MM.1S (cell line): ENCODE data around the gene RNF144B.
"Not testable (repeated sequence)": the region's sequence is repeated elsewhere in the genome, so short reads cannot be mapped to it uniquely, and the experiment has no call there.

Source experiments
- DNase-seq: peaks from one replicate; pipeline ENCODE4 v3.0.0-alpha.2; 2015
- H2AFZ ChIP-seq: fragments of 300-600 bp; sonication (generic); 2 replicates; pipeline ENCODE4 v1.6.0; 2016; ENCODE audit warnings: antibody characterized with exemption, low read length
- H3F3A ChIP-seq: fragments of 300-600 bp; sonication (generic); 2 replicates; pipeline ENCODE4 v1.6.1; 2016; ENCODE audit warnings: mild to moderate bottlenecking, antibody characterized with exemption, low read length, moderate library complexity, mixed read lengths; ENCODE audit not compliant: insufficient read depth
- H3K27ac ChIP-seq: fragments of 300-600 bp; sonication (generic); 2 replicates; pipeline ENCODE4 v1.5.1; 2016; ENCODE audit warnings: mild to moderate bottlenecking, low read length
- H3K27me3 ChIP-seq: fragments of 300-600 bp; sonication (generic); replicated peaks from 2 replicates; pipeline ENCODE4 v1.6.0; 2016; ENCODE audit warnings: low read length; ENCODE audit not compliant: insufficient read depth
- H3K36me3 ChIP-seq: fragments of 300-600 bp; sonication (generic); replicated peaks from 2 replicates; pipeline ENCODE4 v1.6.1; 2016; ENCODE audit warnings: mild to moderate bottlenecking, low read length, mixed read lengths; ENCODE audit not compliant: insufficient read depth
- H3K4me1 ChIP-seq: fragments of 300-600 bp; sonication (generic); 2 replicates; pipeline ENCODE4 v1.6.1; 2016; ENCODE audit warnings: low read length, mixed read lengths
- H3K4me2 ChIP-seq: fragments of 300-600 bp; sonication (generic); 2 replicates; pipeline ENCODE4 v1.6.0; 2016; ENCODE audit warnings: low read depth, low read length
- H3K4me3 ChIP-seq: fragments of 300-600 bp; sonication (generic); 2 replicates; pipeline ENCODE4 v1.5.1; 2016; ENCODE audit warnings: low read length, mixed read lengths
- H3K79me2 ChIP-seq: fragments of 300-600 bp; sonication (generic); 2 replicates; pipeline ENCODE4 v1.6.1; 2016; ENCODE audit warnings: mixed run types, low read length, mixed read lengths
- H3K9ac ChIP-seq: fragments of 300-600 bp; sonication (generic); 2 replicates; pipeline ENCODE4 v1.6.1; 2016; ENCODE audit warnings: low read length, mixed read lengths
- H3K9me2 ChIP-seq: fragments of 300-600 bp; sonication (generic); replicated peaks from 2 replicates; pipeline ENCODE4 v1.6.1; 2016; ENCODE audit warnings: mild to moderate bottlenecking, low read length, mixed read lengths; ENCODE audit not compliant: insufficient read depth
- H3K9me3 ChIP-seq: fragments of 300-600 bp; sonication (generic); replicated peaks from 2 replicates; pipeline ENCODE4 v1.6.1; 2016; ENCODE audit warnings: mild to moderate bottlenecking, low read length, mixed read lengths; ENCODE audit not compliant: insufficient read depth
- H4K20me1 ChIP-seq: fragments of 300-600 bp; sonication (generic); 2 replicates; pipeline ENCODE4 v1.6.1; 2016; ENCODE audit warnings: mild to moderate bottlenecking, low read length, moderate library complexity, mixed read lengths; ENCODE audit not compliant: insufficient read depth
- CTCF ChIP-seq: fragments of 300-600 bp; sonication (generic); IDR thresholded peaks from 2 replicates; pipeline ENCODE4 v1.5.1; 2016; ENCODE audit warnings: antibody characterized with exemption, low read length, mixed read lengths
- EZH2 ChIP-seq: fragments of 300-600 bp; sonication (generic); optimal IDR thresholded peaks from 2 replicates; pipeline ENCODE3; 2017; ENCODE audit warnings: low read depth, mild to moderate bottlenecking, antibody characterized with exemption, low read length, mixed read lengths
- EZH2phosphoT487 ChIP-seq: fragments of 300-600 bp; sonication (generic); IDR thresholded peaks from 2 replicates; pipeline ENCODE4 v1.6.1; 2018; ENCODE audit warnings: antibody characterized with exemption, low read length

RNF144B gene

GRCh38 chr6:18405477-18406293 is 18.5 kb downstream of the RNF144B start:
- no peaks in the 10 kb centered on the region for H3K9me3 ChIP-seq
- H3K4me1 ChIP-seq, result peaks cover 4% of the 10 kb centered on the region
- no peak overlapping the region for H3K9ac ChIP-seq
- H3K27ac ChIP-seq, result no peak overlapping the region
- H3K79me2 ChIP-seq, result no peaks in the 10 kb centered on the region
- 0 out of 2 replicates have a peak, but pooled peaks cover under 1% of the 10 kb centered on the region for H3F3A ChIP-seq
- no peaks in the 10 kb centered on the region for H3K9me2 ChIP-seq
- no peak for TF ChIP-seq CTCF
- no peak for TF ChIP-seq EZH2
- TF ChIP-seq EZH2phosphoT487, result no peak
- H3K36me3 ChIP-seq, result no peaks in the 10 kb centered on the region
- H2AFZ ChIP-seq, result no peak overlapping the region
- H3K4me3 ChIP-seq, result no peak overlapping the region
- no peak overlapping the region for H3K4me2 ChIP-seq
- H4K20me1 ChIP-seq, result no peaks in the 10 kb centered on the region
- no peaks in the 10 kb centered on the region for H3K27me3 ChIP-seq
- DNase-seq, result no peak

GRCh38 chr6:18406955-18407749 is 20.0 kb downstream of the RNF144B start:
- Histone ChIP-seq H3K4me1 (no peaks in the 10 kb centered on the region), H2AFZ (no peak overlapping the region)
- DNase-seq, result no peak

GRCh38 chr6:18409602-18410001 is 22.5 kb downstream of the RNF144B start:
- not testable (repeated sequence) for H3K36me3 ChIP-seq, H3K4me2 ChIP-seq, H4K20me1 ChIP-seq, H3K4me3 ChIP-seq, H3F3A ChIP-seq, H3K27ac ChIP-seq, H3K9me2 ChIP-seq, DNase-seq, H3K27me3 ChIP-seq, H3K4me1 ChIP-seq, H3K9me3 ChIP-seq, H2AFZ ChIP-seq, H3K79me2 ChIP-seq, H3K9ac ChIP-seq

More at GRCh38 chr6:18406955-18407749, 20.0 kb downstream of the RNF144B start:
- H3K36me3 ChIP-seq, result no peaks in the 10 kb centered on the region
- TF ChIP-seq EZH2 (no peak), EZH2phosphoT487 (no peak), CTCF (no peak)
- H3K79me2 ChIP-seq, result no peaks in the 10 kb centered on the region
- no peaks in the 10 kb centered on the region for H3K9me3 ChIP-seq
- H3K4me2 ChIP-seq, result no peak overlapping the region
- no peaks in the 10 kb centered on the region for H3K9me2 ChIP-seq
- H3F3A ChIP-seq, result no peaks in the 10 kb centered on the region
- no peaks in the 10 kb centered on the region for H3K27me3 ChIP-seq
- no peaks in the 10 kb centered on the region for H4K20me1 ChIP-seq
- H3K27ac ChIP-seq, result no peak overlapping the region
- H3K4me3 ChIP-seq, result no peak overlapping the region
- H3K9ac ChIP-seq, result no peak overlapping the region
